ENCODE measurements around the gene ITFG1. TPM values are rescaled to one million over a fixed set of nuclear protein-coding genes. Genes with fewer than 3 reads are reported as not detected.

Gene ITFG1
- total RNA-seq, 1 experiment from 2014 or later: 20.0 TPM

- intact Hi-C loops (cut with micrococcal nuclease): no loop called here
- Histone ChIP-seq H3F3A (ENCODE audit: low read length, unreplicated experiment) (no peaks in the 10 kb centered on the region), H2AFZ (ENCODE audit: low read length) (no peak overlapping the region), H3K9me2 (replicated peaks; ENCODE audit: low read length) (no peaks in the 10 kb centered on the region), H3K4me1 (ENCODE audit: insufficient read depth, low read length) (peaks cover 3% of the 10 kb centered on the region; the same call in 1 of the 2 replicates), H3K27me3 (ENCODE audit: low read length) (no peaks in the 10 kb centered on the region), H3K27ac (ENCODE audit: low read length) (no peak overlapping the region), H3K4me2 (ENCODE audit: low read length) (no peak overlapping the region), H3K4me3 (ENCODE audit: low read length) (no peak overlapping the region), H3K79me2 (ENCODE audit: low read length) (peaks cover 3% of the 10 kb centered on the region; the same call in 1 of the 2 replicates), H3K36me3 (ENCODE audit: low read depth, low read length) (peaks cover 15% of the 10 kb centered on the region; the same call in 1 of the 2 replicates), H3K9ac (ENCODE audit: low read length) (no peak overlapping the region), H3K9me3 (ENCODE audit: low read length) (peaks cover 15% of the 10 kb centered on the region; the same call in 1 of the 2 replicates), H4K20me1 (ENCODE audit: low read length) (no peaks in the 10 kb centered on the region)
- no peak for TF ChIP-seq EZH2phosphoT487 (IDR thresholded peaks at IDR 0.05; ENCODE audit: borderline replicate concordance, low read length)
- no peak for TF ChIP-seq EZH2 (IDR thresholded peaks at IDR 0.05; ENCODE audit: low read length, unreplicated experiment)
- no peak for TF ChIP-seq CTCF (conservative IDR thresholded peaks at IDR 0.05; ENCODE audit: low read depth, low read length)
- BruUV-seq (replicated peaks): no TSS peak
- no peak for ATAC-seq
- POLR2A ChIA-PET (ENCODE audit: unreplicated experiment): no interaction called here
- CTCF ChIA-PET: no interaction called here
- DNase-seq: no peak
Measured at GRCh38 chr16:47488051-47488450, 27.2 kb upstream of the ITFG1 start.

- Histone ChIP-seq H3K79me2 (ENCODE audit: low read length) (peaks cover 3% of the 10 kb centered on the region; the same call in 1 of the 2 replicates), H3K27me3 (ENCODE audit: low read length) (no peaks in the 10 kb centered on the region), H3K4me3 (ENCODE audit: low read length) (no peak overlapping the region), H3K4me1 (ENCODE audit: insufficient read depth, low read length) (peaks cover 3% of the 10 kb centered on the region; the same call in 1 of the 2 replicates), H2AFZ (ENCODE audit: low read length) (no peak overlapping the region), H3K9ac (ENCODE audit: low read length) (no peak overlapping the region), H4K20me1 (ENCODE audit: low read length) (no peaks in the 10 kb centered on the region), H3K36me3 (ENCODE audit: low read depth, low read length) (peaks cover 15% of the 10 kb centered on the region; the same call in 1 of the 2 replicates), H3F3A (ENCODE audit: low read length, unreplicated experiment) (no peaks in the 10 kb centered on the region), H3K9me3 (ENCODE audit: low read length) (peaks cover 15% of the 10 kb centered on the region; the same call in 1 of the 2 replicates), H3K9me2 (replicated peaks; ENCODE audit: low read length) (no peaks in the 10 kb centered on the region), H3K27ac (ENCODE audit: low read length) (no peak overlapping the region), H3K4me2 (ENCODE audit: low read length) (no peak overlapping the region)
- no peak for DNase-seq
- CTCF ChIA-PET: no interaction called here
- POLR2A ChIA-PET (ENCODE audit: unreplicated experiment): no interaction called here
- TF ChIP-seq CTCF (conservative IDR thresholded peaks at IDR 0.05; ENCODE audit: low read depth, low read length): no peak
- no peak for TF ChIP-seq EZH2 (IDR thresholded peaks at IDR 0.05; ENCODE audit: low read length, unreplicated experiment)
- no peak for TF ChIP-seq EZH2phosphoT487 (IDR thresholded peaks at IDR 0.05; ENCODE audit: borderline replicate concordance, low read length)
- no TSS peak for BruUV-seq (replicated peaks)
- intact Hi-C loops (cut with micrococcal nuclease): loop anchor here (1.0 kb wide), 1 partner anchor 9 kb away; no protein-coding TSS in a partner anchor
- ATAC-seq: no peak
Measured at GRCh38 chr16:47486856-47487255, 26.0 kb upstream of the ITFG1 start.

GRCh38 chr16:47483616-47484015 is 22.8 kb upstream of the ITFG1 start:
- H3K9me2 ChIP-seq (replicated peaks; ENCODE audit: low read length): no peaks in the 10 kb centered on the region
- H3K9ac ChIP-seq (ENCODE audit: low read length): no peak overlapping the region
- no peak overlapping the region for H3K27ac ChIP-seq (ENCODE audit: low read length)
- H3K79me2 ChIP-seq (ENCODE audit: low read length): peaks cover 13% of the 10 kb centered on the region
- no peak overlapping the region for H2AFZ ChIP-seq (ENCODE audit: low read length)
- ChIA-PET POLR2A (ENCODE audit: unreplicated experiment) (no interaction called here), CTCF (no interaction called here)
- H3K4me1 ChIP-seq (ENCODE audit: insufficient read depth, low read length): peaks cover 3% of the 10 kb centered on the region; the same call in 1 of the 2 replicates
- no peaks in the 10 kb centered on the region for H3K9me3 ChIP-seq (ENCODE audit: low read length)
- H4K20me1 ChIP-seq (ENCODE audit: low read length): no peaks in the 10 kb centered on the region
- no peak overlapping the region for H3K4me2 ChIP-seq (ENCODE audit: low read length)
- no peaks in the 10 kb centered on the region for H3F3A ChIP-seq (ENCODE audit: low read length, unreplicated experiment)
- DNase-seq: no peak
- H3K4me3 ChIP-seq (ENCODE audit: low read length): no peak overlapping the region
- intact Hi-C loops (cut with micrococcal nuclease): no loop called here
- no TSS peak for BruUV-seq (replicated peaks)
- no peaks in the 10 kb centered on the region; the same call in 1 of the 2 replicates for H3K36me3 ChIP-seq (ENCODE audit: low read depth, low read length)
- H3K27me3 ChIP-seq (ENCODE audit: low read length): no peaks in the 10 kb centered on the region
- no peak for ATAC-seq
- no peak for TF ChIP-seq CTCF (conservative IDR thresholded peaks at IDR 0.05; ENCODE audit: low read depth, low read length)
- TF ChIP-seq EZH2phosphoT487 (IDR thresholded peaks at IDR 0.05; ENCODE audit: borderline replicate concordance, low read length): no peak
- no peak for TF ChIP-seq EZH2 (IDR thresholded peaks at IDR 0.05; ENCODE audit: low read length, unreplicated experiment)

Measured in PC-3 (cell line).